H9 (cell line): ENCODE data around the gene TOGARAM2. TPM values are rescaled to one million over a fixed set of nuclear protein-coding genes. Genes with fewer than 3 reads are reported as not detected.

Experiments used
- DNase-seq: peaks from one replicate; pipeline ENCODE4 v3.0.0-alpha.2; 2017
- H2AFZ ChIP-seq: one replicate; pipeline ENCODE4 v1.6.1; 2013; ENCODE audit warnings: mild to moderate bottlenecking, low read length, control low read depth, moderate library complexity
- H2AK5ac ChIP-seq: 2 replicates; pipeline ENCODE4 v1.6.1; 2013; ENCODE audit warnings: low read length, control low read depth, mixed read lengths; ENCODE audit not compliant: insufficient read length
- H2BK120ac ChIP-seq: one replicate; pipeline ENCODE4 v1.6.1; 2013; ENCODE audit warnings: low read depth, mild to moderate bottlenecking, low read length, control low read depth, inconsistent platforms; ENCODE audit not compliant: poor library complexity, severe bottlenecking
- H2BK12ac ChIP-seq: 2 replicates; pipeline ENCODE4 v1.6.1; 2013; ENCODE audit warnings: low read length, control low read depth, mixed read lengths, low read depth; ENCODE audit not compliant: insufficient read length
- H2BK15ac ChIP-seq: 2 replicates; pipeline ENCODE4 v1.6.1; 2013; ENCODE audit warnings: low read depth, low read length, control low read depth
- H2BK20ac ChIP-seq: one replicate; pipeline ENCODE4 v1.6.1; 2013; ENCODE audit warnings: low read depth, mild to moderate bottlenecking, low read length, control low read depth, inconsistent platforms; ENCODE audit not compliant: poor library complexity, severe bottlenecking
- H2BK5ac ChIP-seq: 2 replicates; pipeline ENCODE4 v1.6.1; 2013; ENCODE audit warnings: low read length, control low read depth, mixed read lengths; ENCODE audit not compliant: insufficient read length
- H3K14ac ChIP-seq: 2 replicates; pipeline ENCODE4 v1.6.1; 2013; ENCODE audit warnings: low read length, control low read depth; ENCODE audit not compliant: insufficient read depth
- H3K18ac ChIP-seq: 2 replicates; pipeline ENCODE4 v1.6.1; 2013; ENCODE audit warnings: low read depth, mild to moderate bottlenecking, mixed read lengths, low read length, control low read depth; ENCODE audit not compliant: insufficient read length
- H3K23ac ChIP-seq: 2 replicates; pipeline ENCODE4 v1.6.1; 2013; ENCODE audit warnings: low read length, control low read depth, mixed read lengths, low read depth; ENCODE audit not compliant: insufficient read length
- H3K23me2 ChIP-seq: 2 replicates; pipeline ENCODE4 v1.6.1; 2013; ENCODE audit warnings: low read depth, mild to moderate bottlenecking, mixed read lengths, low read length, control low read depth; ENCODE audit not compliant: insufficient read length, poor library complexity, severe bottlenecking
- H3K27ac ChIP-seq: 2 replicates; pipeline ENCODE4 v1.5.1; 2013; ENCODE audit warnings: low read length, control low read depth, mixed read lengths, low read depth; ENCODE audit not compliant: insufficient read length
- H3K27me3 ChIP-seq: 2 replicates; pipeline ENCODE4 v1.6.1; 2013; ENCODE audit warnings: low read length, control low read depth, inconsistent platforms; ENCODE audit not compliant: insufficient read depth
- H3K4ac ChIP-seq: 2 replicates; pipeline ENCODE4 v1.6.1; 2013; ENCODE audit warnings: low read depth, mild to moderate bottlenecking, control low read depth, inconsistent platforms, low read length, moderate library complexity
- H3K4me1 ChIP-seq: 2 replicates; pipeline ENCODE4 v1.6.1; 2013; ENCODE audit warnings: low read length, control low read depth, inconsistent platforms; ENCODE audit not compliant: insufficient read depth
- H3K4me2 ChIP-seq: 2 replicates; pipeline ENCODE4 v1.6.1; 2013; ENCODE audit warnings: low read length, control low read depth, mixed read lengths; ENCODE audit not compliant: insufficient read length, insufficient read depth
- H3K56ac ChIP-seq: 2 replicates; pipeline ENCODE4 v1.6.1; 2013; ENCODE audit warnings: low read depth, mild to moderate bottlenecking, mixed read lengths, low read length, control low read depth; ENCODE audit not compliant: insufficient read length
- H3K79me1 ChIP-seq: 2 replicates; pipeline ENCODE4 v1.6.1; 2013; ENCODE audit warnings: low read depth, mild to moderate bottlenecking, moderate library complexity, low read length, control low read depth, inconsistent platforms; ENCODE audit not compliant: insufficient read depth, poor library complexity, severe bottlenecking
- H3K79me2 ChIP-seq: 2 replicates; pipeline ENCODE4 v1.6.1; 2013; ENCODE audit warnings: low read length, control low read depth, inconsistent platforms; ENCODE audit not compliant: insufficient read depth
- H3K9ac ChIP-seq: 2 replicates; pipeline ENCODE4 v1.6.1; 2013; ENCODE audit warnings: low read length, control low read depth, mixed read lengths; ENCODE audit not compliant: insufficient read length; ENCODE audit errors: extremely low read depth
- H3K9me3 ChIP-seq: one replicate; pipeline ENCODE4 v1.6.1; 2013; ENCODE audit warnings: low read depth, low read length, inconsistent platforms; ENCODE audit not compliant: control insufficient read depth
- H3T11ph ChIP-seq: one replicate; pipeline ENCODE4 v1.6.1; 2013; ENCODE audit warnings: mild to moderate bottlenecking, low read length, control low read depth, inconsistent platforms
- H4K20me1 ChIP-seq: one replicate; pipeline ENCODE4 v1.6.1; 2013; ENCODE audit not compliant: control insufficient read depth, insufficient read length, insufficient read depth
- H4K5ac ChIP-seq: 2 replicates; pipeline ENCODE4 v1.6.1; 2013; ENCODE audit warnings: low read depth, mild to moderate bottlenecking, mixed read lengths, low read length, control low read depth; ENCODE audit not compliant: insufficient read length
- H4K8ac ChIP-seq: replicated peaks from 2 replicates; pipeline ENCODE4 v1.6.1; 2013; ENCODE audit warnings: low read length, control low read depth, mixed read lengths, low read depth; ENCODE audit not compliant: insufficient read length
- H4K91ac ChIP-seq: 2 replicates; pipeline ENCODE4 v1.6.1; 2013; ENCODE audit warnings: low read depth, mild to moderate bottlenecking, moderate library complexity, mixed read lengths, low read length, control low read depth; ENCODE audit not compliant: insufficient read length
- H3K27ac Mint-ChIP-seq, 3 experiments: 2 replicates in 2 of 3; 3 replicates in 1 of 3; pipeline ENCODE4 v1.8.0; 2020 to 2021; ENCODE audit warnings: mixed read lengths in 3 of 3, mild to moderate bottlenecking in 1 of 3, moderate library complexity in 1 of 3
- H3K27me3 Mint-ChIP-seq: 2 replicates; pipeline ENCODE4 v1.8.0; 2021; ENCODE audit warnings: low read depth, mild to moderate bottlenecking, moderate library complexity, mixed read lengths
- H3K36me3 Mint-ChIP-seq, 3 experiments: 2 replicates in 2 of 3; 3 replicates in 1 of 3; pipeline ENCODE4 v1.8.0; 2020 to 2021; ENCODE audit warnings: low read depth in 3 of 3, mixed read lengths in 3 of 3; ENCODE audit not compliant: insufficient read depth in 1 of 3
- H3K4me1 Mint-ChIP-seq, 2 experiments: 2 replicates each; pipeline ENCODE4 v1.8.0; 2020; ENCODE audit warnings: mixed read lengths in 2 of 2
- H3K4me3 Mint-ChIP-seq, 2 experiments: 2 replicates in 1 of 2; 3 replicates in 1 of 2; pipeline ENCODE4 v1.8.0; 2020 to 2021; ENCODE audit warnings: mild to moderate bottlenecking in 2 of 2, mixed read lengths in 2 of 2, moderate library complexity in 1 of 2
- H3K9me3 Mint-ChIP-seq, 2 experiments: 2 replicates in 1 of 2; 3 replicates in 1 of 2; pipeline ENCODE4 v1.8.0; 2020; ENCODE audit warnings: mild to moderate bottlenecking in 2 of 2, mixed read lengths in 2 of 2, moderate library complexity in 1 of 2
- CTCF ChIP-seq: fragments of 200-600 bp; sonication (generic); conservative IDR thresholded peaks from 3 replicates; pipeline ENCODE4 v1.8.0; 2021; ENCODE audit warnings: antibody characterized with exemption, mild to moderate bottlenecking
- WGBS: extraction: QIAGEN DNeasy Blood & Tissue Kit; methylation state at CpG from one replicate; pipeline ENCODE4 v1.1.7; 2013; ENCODE audit warnings: missing lambda C conversion rate, low lambda C conversion rate, mixed read lengths; ENCODE audit not compliant: insufficient read length; ENCODE audit errors: extremely low coverage; 5-methylcytosine and 5-hydroxymethylcytosine counted together
- total RNA-seq: library from RNA; stranded (reverse); gene quantifications from 2 replicates; pipeline ENCODE4 v1.2.1, GENCODE V29; 2021

The TOGARAM2 gene
- total RNA-seq, 1 experiment from 2014 or later: 0.83 TPM

DNA sequence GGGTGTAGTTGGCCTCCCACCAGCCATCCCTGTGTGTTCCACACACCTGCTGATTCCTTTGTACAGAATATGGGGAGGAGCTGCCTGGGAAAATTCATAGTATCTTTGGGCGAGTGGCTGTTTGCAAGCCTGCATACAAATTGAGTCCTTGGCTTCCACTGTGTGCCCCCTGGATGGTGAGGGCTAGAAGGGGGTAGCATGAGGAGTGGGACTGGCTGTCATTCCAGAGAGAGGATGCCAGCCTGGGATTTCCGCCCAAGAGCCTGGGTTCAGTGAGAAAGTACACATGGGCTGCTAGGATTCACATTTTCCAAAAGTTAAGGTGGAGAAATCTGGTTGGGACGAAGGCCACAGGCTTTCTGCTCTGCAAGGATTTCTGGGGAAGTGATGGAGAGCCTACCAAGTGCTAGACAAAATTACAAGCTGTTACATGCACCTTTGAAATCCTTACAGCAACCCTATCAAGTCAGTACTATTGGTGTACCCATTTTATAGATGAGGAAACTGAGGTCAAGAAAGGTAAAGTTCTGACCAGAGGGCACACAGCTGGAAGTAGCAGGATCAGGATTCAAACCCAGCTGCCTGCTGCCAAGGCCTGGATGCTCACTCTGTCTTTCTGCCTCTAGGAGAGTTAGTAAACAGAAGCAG lies 606 bp upstream of the TOGARAM2 start:
- H2BK15ac ChIP-seq: no peak overlapping the region
- WGBS: no CpG with 5 or more reads among the region's 3 CpGs
- Mint-ChIP-seq H3K36me3 (no peaks in the 10 kb centered on the region), H3K4me3 (no peak overlapping the region), H3K27ac (no peak overlapping the region), H3K4me1 (peaks cover 4 to 5% of the 10 kb centered on the region in 2 experiments; a peak in 3 of 4 replicates), H3K9me3 (no peaks in the 10 kb centered on the region), H3K27me3 (no peaks in the 10 kb centered on the region; the same call in 1 of the 2 replicates)
- no peak overlapping the region for H2AK5ac ChIP-seq
- no peaks in the 10 kb centered on the region for H3K27me3 ChIP-seq
- H4K20me1 ChIP-seq: no peaks in the 10 kb centered on the region
- no peak overlapping the region for H2BK12ac ChIP-seq
- no peak overlapping the region for H2BK120ac ChIP-seq
- no peak overlapping the region for H2BK5ac ChIP-seq
- no peaks in the 10 kb centered on the region for H3K79me1 ChIP-seq
- H4K8ac ChIP-seq: no peak overlapping the region
- H3K4ac ChIP-seq: no peak overlapping the region
- H3K9ac ChIP-seq: no peak overlapping the region
- DNase-seq: no peak
- no peaks in the 10 kb centered on the region for H3K79me2 ChIP-seq
- H3K23ac ChIP-seq: no peak overlapping the region
- no peak overlapping the region for H3K27ac ChIP-seq
- no peaks in the 10 kb centered on the region for H3K23me2 ChIP-seq
- H3K18ac ChIP-seq: no peak overlapping the region
- no peak overlapping the region for H2BK20ac ChIP-seq
- no peaks in the 10 kb centered on the region for H3K4me1 ChIP-seq
- H4K5ac ChIP-seq: no peak overlapping the region
- no peak overlapping the region for H3K56ac ChIP-seq
- TF ChIP-seq CTCF: no peak
- H3K4me2 ChIP-seq: no peak overlapping the region
- no peak overlapping the region for H3T11ph ChIP-seq
- H3K9me3 ChIP-seq: no peaks in the 10 kb centered on the region
- no peak overlapping the region for H4K91ac ChIP-seq
- no peak overlapping the region for H3K14ac ChIP-seq
- no peak overlapping the region for H2AFZ ChIP-seq
